Measurements from ENCODE around the gene NCLN.

Gene NCLN, protein sequence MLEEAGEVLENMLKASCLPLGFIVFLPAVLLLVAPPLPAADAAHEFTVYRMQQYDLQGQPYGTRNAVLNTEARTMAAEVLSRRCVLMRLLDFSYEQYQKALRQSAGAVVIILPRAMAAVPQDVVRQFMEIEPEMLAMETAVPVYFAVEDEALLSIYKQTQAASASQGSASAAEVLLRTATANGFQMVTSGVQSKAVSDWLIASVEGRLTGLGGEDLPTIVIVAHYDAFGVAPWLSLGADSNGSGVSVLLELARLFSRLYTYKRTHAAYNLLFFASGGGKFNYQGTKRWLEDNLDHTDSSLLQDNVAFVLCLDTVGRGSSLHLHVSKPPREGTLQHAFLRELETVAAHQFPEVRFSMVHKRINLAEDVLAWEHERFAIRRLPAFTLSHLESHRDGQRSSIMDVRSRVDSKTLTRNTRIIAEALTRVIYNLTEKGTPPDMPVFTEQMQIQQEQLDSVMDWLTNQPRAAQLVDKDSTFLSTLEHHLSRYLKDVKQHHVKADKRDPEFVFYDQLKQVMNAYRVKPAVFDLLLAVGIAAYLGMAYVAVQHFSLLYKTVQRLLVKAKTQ

DNA sequence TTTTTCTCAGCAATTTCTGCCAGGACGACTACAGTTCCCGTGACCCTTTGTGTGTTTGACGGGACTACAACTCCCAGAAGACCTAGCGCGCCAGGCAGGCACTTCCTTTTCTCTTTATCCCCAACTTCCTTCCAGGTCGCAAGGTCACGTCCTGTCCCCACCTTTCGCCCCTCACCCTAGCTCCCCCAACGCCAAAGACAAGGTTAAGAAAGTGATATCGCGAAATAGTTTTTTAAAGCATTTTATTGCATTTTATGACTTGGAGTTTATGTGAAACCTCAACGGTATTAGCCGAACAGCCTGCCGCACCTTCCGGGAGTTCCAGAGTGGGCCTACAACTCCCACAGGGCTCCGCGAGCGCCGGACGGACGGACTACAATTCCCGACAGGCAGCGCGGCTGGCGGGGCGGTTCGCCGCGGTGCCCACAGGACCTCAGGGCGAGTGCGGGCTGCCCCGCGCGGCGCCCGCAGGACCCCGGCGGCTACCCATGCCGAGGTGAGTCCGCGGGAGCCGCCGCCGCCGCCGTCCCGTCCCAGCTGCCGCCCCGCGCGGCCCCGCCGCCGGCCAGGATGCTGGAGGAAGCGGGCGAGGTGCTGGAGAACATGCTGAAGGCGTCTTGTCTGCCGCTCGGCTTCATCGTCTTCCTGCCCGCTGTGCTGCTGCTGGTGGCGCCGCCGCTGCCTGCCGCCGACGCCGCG lies at the start of gene NCLN:
Gene NCLN, plus strand, starts transcription at position 470 of the 699 bp plus-strand sequence. Its CDS starts 101 bp downstream, at position 571.
- no peak for TF ChIP-seq CTCF (IDR thresholded peaks at IDR 0.05; ENCODE audit: extremely low read depth, missing control alignments)
- DNase-seq (ENCODE audit: low spot score) = peak; percentile 95

DNA sequence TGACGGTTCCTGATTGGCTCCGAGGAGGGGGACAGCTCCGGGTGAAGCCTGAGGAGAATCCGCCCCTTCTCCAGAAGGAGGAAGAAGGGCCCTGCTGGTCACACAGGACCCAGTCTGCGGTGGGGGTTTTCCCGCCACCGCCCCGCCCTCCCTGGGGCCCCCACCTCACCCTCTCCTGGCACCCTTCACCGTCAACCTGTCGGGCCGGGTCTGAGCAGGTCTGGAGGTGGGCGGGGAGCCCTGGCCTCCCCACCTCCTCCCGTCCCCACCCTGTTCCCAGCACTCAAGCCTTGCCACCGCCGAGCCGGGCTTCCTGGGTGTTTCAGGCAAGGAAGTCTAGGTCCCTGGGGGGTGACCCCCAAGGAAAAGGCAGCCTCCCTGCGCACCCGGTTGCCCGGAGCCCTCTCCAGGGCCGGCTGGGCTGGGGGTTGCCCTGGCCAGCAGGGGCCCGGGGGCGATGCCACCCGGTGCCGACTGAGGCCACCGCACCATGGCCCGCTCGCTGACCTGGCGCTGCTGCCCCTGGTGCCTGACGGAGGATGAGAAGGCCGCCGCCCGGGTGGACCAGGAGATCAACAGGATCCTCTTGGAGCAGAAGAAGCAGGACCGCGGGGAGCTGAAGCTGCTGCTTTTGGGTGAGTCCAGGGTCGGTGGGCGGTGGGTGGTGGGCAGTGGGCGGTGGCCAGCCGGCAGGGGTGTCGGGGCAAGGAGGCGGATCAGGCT lies 49.6 kb upstream of the NCLN start, which contains the start of gene GNA15:
Gene GNA15, plus strand, starts transcription at position 73 of the 723 bp plus-strand sequence. Its CDS starts 418 bp downstream, at position 491.
- DNase-seq (ENCODE audit: low spot score) = peak; percentile 83
- no peak for TF ChIP-seq CTCF (IDR thresholded peaks at IDR 0.05; ENCODE audit: extremely low read depth, missing control alignments)

DNA sequence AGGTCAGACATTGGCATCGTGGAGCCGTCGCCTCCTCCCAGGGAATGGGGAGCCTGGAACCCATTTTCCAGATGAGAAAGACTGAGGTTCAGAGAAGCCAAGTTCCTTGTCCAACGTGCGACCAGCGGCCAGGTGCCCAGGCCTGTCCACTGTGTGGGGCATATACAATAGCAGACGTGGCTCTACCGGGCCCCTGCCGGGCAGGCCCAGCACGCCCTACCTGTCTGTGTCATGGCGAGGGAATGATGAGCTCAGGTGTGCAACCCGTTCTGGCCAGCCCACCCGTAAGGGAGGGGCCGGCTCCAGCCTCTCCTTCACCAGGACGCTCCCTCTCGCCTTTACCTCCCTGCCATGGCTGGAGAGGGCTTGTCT lies 49.1 kb upstream of the NCLN start:
- no peak for TF ChIP-seq CTCF (IDR thresholded peaks at IDR 0.05; ENCODE audit: extremely low read depth, missing control alignments)
- peak; percentile 36 for DNase-seq (ENCODE audit: low spot score)

DNA sequence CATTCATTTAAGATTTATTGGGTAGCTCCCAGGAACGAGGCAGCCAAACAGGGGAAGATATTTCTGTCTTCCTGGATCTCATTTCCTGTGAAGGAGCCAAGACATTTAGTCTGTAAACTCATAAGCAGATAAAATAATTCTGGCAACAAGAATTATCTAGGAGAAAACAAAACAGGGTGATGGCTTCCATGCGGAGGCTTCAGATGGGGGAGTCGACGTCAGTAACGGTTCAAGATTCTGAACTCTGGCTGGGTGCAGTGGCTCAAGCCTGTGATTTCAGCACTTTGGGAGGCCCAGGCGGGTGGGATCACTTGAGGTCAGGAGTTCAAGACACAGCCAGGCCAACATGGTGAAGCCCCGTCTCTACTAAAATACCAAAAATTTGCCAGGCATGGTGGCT lies 48.6 kb upstream of the NCLN start:
- no peak for TF ChIP-seq CTCF (IDR thresholded peaks at IDR 0.05; ENCODE audit: extremely low read depth, missing control alignments)
- no peak for DNase-seq (ENCODE audit: low spot score)

DNA sequence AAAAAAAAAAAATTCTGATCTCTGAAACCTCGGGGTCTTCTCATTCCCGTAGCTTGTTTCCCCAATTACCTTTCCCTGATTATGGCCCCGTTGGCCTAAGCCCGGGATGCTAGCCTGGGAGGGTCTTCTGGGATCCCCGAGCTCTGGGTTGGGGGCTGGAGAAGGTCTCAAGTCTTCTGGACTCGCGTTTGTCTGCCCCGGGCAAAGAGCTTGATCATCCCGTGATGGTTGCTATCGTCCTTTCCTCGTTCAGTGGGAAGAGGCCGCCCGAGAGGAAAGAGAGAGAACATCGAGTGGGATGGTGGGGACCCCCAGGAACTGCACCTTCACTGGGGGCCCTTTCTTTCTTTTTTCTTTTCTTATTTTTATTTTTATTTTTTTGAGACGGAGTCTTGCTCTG lies 47.5 kb upstream of the NCLN start:
- DNase-seq (ENCODE audit: low spot score) = no peak
- no peak for TF ChIP-seq CTCF (IDR thresholded peaks at IDR 0.05; ENCODE audit: extremely low read depth, missing control alignments)

DNA sequence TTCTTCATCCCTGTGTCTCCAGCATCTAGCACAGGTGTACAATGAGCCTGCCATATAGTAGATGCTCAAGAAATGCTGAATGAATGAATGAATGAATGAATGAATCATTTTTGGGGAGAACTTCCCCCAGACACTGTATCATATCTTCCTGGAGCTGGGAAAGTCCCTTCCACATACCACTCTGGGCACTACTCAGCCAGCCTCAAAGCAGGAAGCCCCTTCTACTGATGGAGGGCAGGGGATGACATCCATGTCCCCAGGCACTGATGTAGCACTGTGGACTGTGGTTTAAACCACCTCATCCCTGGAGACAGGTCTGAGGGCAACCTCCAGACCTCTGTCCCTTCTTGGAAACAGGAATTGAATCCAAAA lies 45.1 kb upstream of the NCLN start:
- no peak for TF ChIP-seq CTCF (IDR thresholded peaks at IDR 0.05; ENCODE audit: extremely low read depth, missing control alignments)
- no peak for DNase-seq (ENCODE audit: low spot score)
